ENCODE results near the gene GMFB.
A peak's percentile ranks its signal among the peaks of the same experiment; 100 is the strongest.

The GMFB gene

DNA sequence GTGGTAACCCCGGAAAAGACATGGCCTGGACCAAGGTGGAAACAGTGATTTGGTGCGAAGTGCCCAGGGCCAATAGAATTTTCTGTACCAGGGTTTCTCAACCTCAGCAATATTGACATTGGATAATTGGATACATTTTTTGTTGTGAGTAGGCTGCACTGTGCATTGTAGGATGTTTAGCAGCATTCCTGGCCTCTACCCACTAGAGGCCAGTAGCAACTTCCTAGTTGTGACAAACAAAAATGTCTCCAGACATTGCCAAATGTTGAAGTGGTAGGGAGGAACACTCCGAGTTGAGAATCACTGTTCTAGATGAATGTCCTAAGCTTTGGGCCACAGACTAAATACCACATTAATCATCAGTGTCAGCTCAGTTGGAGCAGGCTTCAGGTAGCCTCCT lies 14.7 kb upstream of the GMFB start:
- Histone ChIP-seq H3K27me3 (ENCODE audit: insufficient read depth, poor library complexity, severe bottlenecking) (no peaks in the 10 kb centered on the region), H3K27ac (ENCODE audit: poor library complexity, severe bottlenecking) (no peak overlapping the region), H3K36me3 (ENCODE audit: low read depth) (no peaks in the 10 kb centered on the region), H3K4me1 (ENCODE audit: insufficient read depth, poor library complexity, severe bottlenecking) (no peaks in the 10 kb centered on the region), H3K4me3 (ENCODE audit: severe bottlenecking) (no peak overlapping the region), H3K9me3 (ENCODE audit: severe bottlenecking) (no peaks in the 10 kb centered on the region)
- DNase-seq (ENCODE audit: low spot score) (no peak), ATAC-seq (ENCODE audit: low read depth) (peak; percentile 67)
- TF ChIP-seq, protein P1, sequence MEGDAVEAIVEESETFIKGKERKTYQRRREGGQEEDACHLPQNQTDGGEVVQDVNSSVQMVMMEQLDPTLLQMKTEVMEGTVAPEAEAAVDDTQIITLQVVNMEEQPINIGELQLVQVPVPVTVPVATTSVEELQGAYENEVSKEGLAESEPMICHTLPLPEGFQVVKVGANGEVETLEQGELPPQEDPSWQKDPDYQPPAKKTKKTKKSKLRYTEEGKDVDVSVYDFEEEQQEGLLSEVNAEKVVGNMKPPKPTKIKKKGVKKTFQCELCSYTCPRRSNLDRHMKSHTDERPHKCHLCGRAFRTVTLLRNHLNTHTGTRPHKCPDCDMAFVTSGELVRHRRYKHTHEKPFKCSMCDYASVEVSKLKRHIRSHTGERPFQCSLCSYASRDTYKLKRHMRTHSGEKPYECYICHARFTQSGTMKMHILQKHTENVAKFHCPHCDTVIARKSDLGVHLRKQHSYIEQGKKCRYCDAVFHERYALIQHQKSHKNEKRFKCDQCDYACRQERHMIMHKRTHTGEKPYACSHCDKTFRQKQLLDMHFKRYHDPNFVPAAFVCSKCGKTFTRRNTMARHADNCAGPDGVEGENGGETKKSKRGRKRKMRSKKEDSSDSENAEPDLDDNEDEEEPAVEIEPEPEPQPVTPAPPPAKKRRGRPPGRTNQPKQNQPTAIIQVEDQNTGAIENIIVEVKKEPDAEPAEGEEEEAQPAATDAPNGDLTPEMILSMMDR (IDR thresholded peaks at IDR 0.05; ENCODE audit: poor library complexity, severe bottlenecking) = peak; percentile 71

DNA sequence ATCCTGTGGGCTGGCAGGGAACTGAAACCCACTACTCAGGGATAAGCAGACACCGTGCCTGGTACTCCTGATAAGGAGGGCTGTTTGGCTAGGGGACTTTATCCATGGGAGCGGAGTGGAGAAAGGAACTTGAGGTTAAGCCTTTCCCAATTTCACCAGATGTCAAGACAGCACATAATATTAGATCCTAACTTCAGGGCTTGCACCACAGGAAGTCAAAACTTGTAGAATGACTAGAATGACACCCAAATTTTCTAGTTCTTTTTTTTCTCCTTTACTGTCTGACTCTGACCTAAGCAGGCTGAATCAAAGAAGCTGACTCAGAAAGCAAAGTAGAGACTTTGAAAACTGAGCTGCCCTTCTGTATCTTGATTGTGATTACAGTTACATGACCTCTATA lies 13.8 kb upstream of the GMFB start:
- DNase-seq (ENCODE audit: low spot score) (no peak), ATAC-seq (ENCODE audit: low read depth) (no peak)
- TF ChIP-seq, protein P1 (IDR thresholded peaks at IDR 0.05; ENCODE audit: poor library complexity, severe bottlenecking) = no peak
- Histone ChIP-seq H3K4me1 (ENCODE audit: insufficient read depth, poor library complexity, severe bottlenecking) (no peaks in the 10 kb centered on the region), H3K9me3 (ENCODE audit: severe bottlenecking) (no peaks in the 10 kb centered on the region), H3K36me3 (ENCODE audit: low read depth) (no peaks in the 10 kb centered on the region), H3K4me3 (ENCODE audit: severe bottlenecking) (no peak overlapping the region), H3K27ac (ENCODE audit: poor library complexity, severe bottlenecking) (no peak overlapping the region), H3K27me3 (ENCODE audit: insufficient read depth, poor library complexity, severe bottlenecking) (no peaks in the 10 kb centered on the region)

- H3K27ac ChIP-seq (ENCODE audit: poor library complexity, severe bottlenecking) = no peak overlapping the region
- no peak overlapping the region for H3K4me3 ChIP-seq (ENCODE audit: severe bottlenecking)
- no peaks in the 10 kb centered on the region for H3K36me3 ChIP-seq (ENCODE audit: low read depth)
- H3K9me3 ChIP-seq (ENCODE audit: severe bottlenecking) = no peaks in the 10 kb centered on the region
- H3K27me3 ChIP-seq (ENCODE audit: insufficient read depth, poor library complexity, severe bottlenecking) = no peaks in the 10 kb centered on the region
- ATAC-seq (ENCODE audit: low read depth) = no peak
- DNase-seq (ENCODE audit: low spot score) = no peak
- H3K4me1 ChIP-seq (ENCODE audit: insufficient read depth, poor library complexity, severe bottlenecking) = no peaks in the 10 kb centered on the region
- TF ChIP-seq, protein P1 (IDR thresholded peaks at IDR 0.05; ENCODE audit: poor library complexity, severe bottlenecking) = no peak
These were observed 12.7 kb upstream of the GMFB start for GRCh38 chr14:54501480-54501879.

- TF ChIP-seq, protein P1 (IDR thresholded peaks at IDR 0.05; ENCODE audit: poor library complexity, severe bottlenecking) = no peak
- Histone ChIP-seq H3K4me1 (ENCODE audit: insufficient read depth, poor library complexity, severe bottlenecking) (no peaks in the 10 kb centered on the region), H3K9me3 (ENCODE audit: severe bottlenecking) (no peaks in the 10 kb centered on the region), H3K27ac (ENCODE audit: poor library complexity, severe bottlenecking) (no peak overlapping the region), H3K4me3 (ENCODE audit: severe bottlenecking) (no peak overlapping the region), H3K27me3 (ENCODE audit: insufficient read depth, poor library complexity, severe bottlenecking) (no peaks in the 10 kb centered on the region), H3K36me3 (ENCODE audit: low read depth) (no peaks in the 10 kb centered on the region)
- no peak for ATAC-seq (ENCODE audit: low read depth)
- DNase-seq (ENCODE audit: low spot score) = no peak
These were observed 12.0 kb upstream of the GMFB start for GRCh38 chr14:54500744-54501143.

- DNase-seq (ENCODE audit: low spot score) (no peak), ATAC-seq (ENCODE audit: low read depth) (no peak)
- no peak overlapping the region for H3K4me3 ChIP-seq (ENCODE audit: severe bottlenecking)
- H3K27me3 ChIP-seq (ENCODE audit: insufficient read depth, poor library complexity, severe bottlenecking) = no peaks in the 10 kb centered on the region
- TF ChIP-seq, protein P1 (IDR thresholded peaks at IDR 0.05; ENCODE audit: poor library complexity, severe bottlenecking) = no peak
- H3K4me1 ChIP-seq (ENCODE audit: insufficient read depth, poor library complexity, severe bottlenecking) = no peaks in the 10 kb centered on the region
- no peaks in the 10 kb centered on the region for H3K36me3 ChIP-seq (ENCODE audit: low read depth)
- H3K27ac ChIP-seq (ENCODE audit: poor library complexity, severe bottlenecking) = no peak overlapping the region
- no peaks in the 10 kb centered on the region for H3K9me3 ChIP-seq (ENCODE audit: severe bottlenecking)
These were observed 9.8 kb upstream of the GMFB start for GRCh38 chr14:54498579-54498978.
